GM12892 (cell line): ENCODE data around the gene SPON1.

Source experiments
- POLR2A ChIP-seq: IDR thresholded peaks from 2 replicates; pipeline ENCODE4 v1.6.1; 2011; ENCODE audit warnings: low read depth, low read length, control low read depth
- POLR2AphosphoS5 ChIP-seq: IDR thresholded peaks from 2 replicates; pipeline ENCODE4 v1.6.1; 2011; ENCODE audit warnings: low read depth, low read length, control low read depth

GRCh38 chr11:14041040-14041439 lies 78.5 kb downstream of the SPON1 start:
- TF ChIP-seq POLR2AphosphoS5 (no peak), POLR2A (no peak)
